ENCODE results near the gene TTLL12.
A peak's percentile ranks its signal among the peaks of the same experiment; 100 is the strongest.

Gene TTLL12

GRCh38 chr22:43153899-43154298 is 33.0 kb downstream of the TTLL12 start:
- CTCF ChIA-PET, result no interaction called here
- no peak for DNase-seq (ENCODE audit: extremely low spot score)
- POLR2A ChIA-PET, result no interaction called here
- TF ChIP-seq CTCF (IDR thresholded peaks at IDR 0.05; ENCODE audit: control extremely low read depth, extremely low read depth, low read depth, missing control alignments), result no peak

GRCh38 chr22:43152357-43153071 is 34.4 kb downstream of the TTLL12 start:
- CTCF ChIA-PET, result interaction anchor here (1.4 kb wide), 1 partner anchor 34 kb away, joined by 3 read pairs; the partner anchor contains the start of gene TTLL12
- TF ChIP-seq CTCF (IDR thresholded peaks at IDR 0.05; ENCODE audit: control extremely low read depth, extremely low read depth, low read depth, missing control alignments), result no peak
- POLR2A ChIA-PET, result no interaction called here
- no peak for DNase-seq (ENCODE audit: extremely low spot score)

GRCh38 chr22:43152003-43152356 is 35.0 kb downstream of the TTLL12 start:
- TF ChIP-seq CTCF (IDR thresholded peaks at IDR 0.05; ENCODE audit: control extremely low read depth, extremely low read depth, low read depth, missing control alignments), result no peak
- ChIA-PET POLR2A (no interaction called here), CTCF (no interaction called here)
- no peak for DNase-seq (ENCODE audit: extremely low spot score)

- ChIA-PET CTCF (no interaction called here), POLR2A (no interaction called here)
- no peak for TF ChIP-seq CTCF (IDR thresholded peaks at IDR 0.05; ENCODE audit: control extremely low read depth, extremely low read depth, low read depth, missing control alignments)
- DNase-seq (ENCODE audit: extremely low spot score), result peak; percentile 82
These were observed 35.5 kb downstream of the TTLL12 start, which contains the start of gene TSPO for GRCh38 chr22:43151251-43152002. Gene TSPO, plus strand, starts transcription at chr22:43151559. Its CDS starts 7,680 bp downstream, at chr22:43159239.

- CTCF ChIA-PET, result no interaction called here
- POLR2A ChIA-PET, result no interaction called here
- no peak for DNase-seq (ENCODE audit: extremely low spot score)
- TF ChIP-seq CTCF (IDR thresholded peaks at IDR 0.05; ENCODE audit: control extremely low read depth, extremely low read depth, low read depth, missing control alignments), result no peak
These were observed 36.2 kb downstream of the TTLL12 start for GRCh38 chr22:43150731-43151206.

GRCh38 chr22:43148581-43148980 is 38.4 kb downstream of the TTLL12 start:
- ChIA-PET CTCF (no interaction called here), POLR2A (interaction anchor here (0.7 kb wide), 1 partner anchor 36 kb away, joined by 3 read pairs; no protein-coding TSS in a partner anchor)
- DNase-seq (ENCODE audit: extremely low spot score), result no peak
- no peak for TF ChIP-seq CTCF (IDR thresholded peaks at IDR 0.05; ENCODE audit: control extremely low read depth, extremely low read depth, low read depth, missing control alignments)

All from GM10248 (cell line).